SK-N-MC (cell line): ENCODE measurements around the gene IGLON5.

ENCODE experiments used
- DNase-seq: peaks from one replicate; pipeline ENCODE4 v3.0.0-alpha.2; 2011; ENCODE audit warnings: low read depth, low spot score
- H3K27ac ChIP-seq: fragments of 200-600 bp; sonication (generic); 2 replicates; pipeline ENCODE4 v1.5.1; 2016; ENCODE audit warnings: mixed run types
- H3K36me3 ChIP-seq: fragments of 200-600 bp; sonication (generic); 2 replicates; pipeline ENCODE4 v1.6.1; 2017; ENCODE audit warnings: antibody characterized with exemption, low read length, mixed read lengths; ENCODE audit not compliant: insufficient read depth
- H3K4me3 ChIP-seq: fragments of 200-600 bp; sonication (generic); 2 replicates; pipeline ENCODE4 v1.5.1; 2016
- H3K9ac ChIP-seq: fragments of 200-600 bp; sonication (generic); 2 replicates; pipeline ENCODE4 v1.8.0; 2017; ENCODE audit warnings: mixed run types, mixed read lengths; ENCODE audit not compliant: insufficient read length
- H3K9me3 ChIP-seq: fragments of 200-600 bp; sonication (generic); 2 replicates; pipeline ENCODE4 v1.6.1; 2017; ENCODE audit warnings: low read depth, mild to moderate bottlenecking, antibody characterized with exemption, low read length, moderate library complexity, mixed read lengths
- EZH2 ChIP-seq: fragments of 200-600 bp; sonication (generic); IDR thresholded peaks from one replicate; pipeline ENCODE4 v1.6.1; 2017; ENCODE audit warnings: antibody characterized with exemption
- FOXP2 ChIP-seq: optimal IDR thresholded peaks from 2 replicates; pipeline ENCODE3; 2011; ENCODE audit warnings: mild to moderate bottlenecking, moderate library complexity; ENCODE audit not compliant: insufficient read depth; ENCODE audit errors: extremely low read length, control extremely low read depth
- POLR2AphosphoS5 ChIP-seq: IDR thresholded peaks from 2 replicates; pipeline ENCODE4 v1.6.1; 2012; ENCODE audit warnings: mild to moderate bottlenecking, low read depth, low read length, borderline replicate concordance

The IGLON5 gene

GRCh38 chr19:51352783-51353360 is 41.4 kb downstream of the IGLON5 start:
- Histone ChIP-seq H3K36me3 (peaks cover 4% of the 10 kb centered on the region; the same call in 1 of the 2 replicates), H3K9ac (no peak overlapping the region), H3K4me3 (no peak overlapping the region), H3K27ac (no peak overlapping the region), H3K9me3 (no peaks in the 10 kb centered on the region)
- DNase-seq: no peak
- TF ChIP-seq FOXP2: no peak
- no peak for TF ChIP-seq POLR2AphosphoS5
- no peak for TF ChIP-seq EZH2

GRCh38 chr19:51354103-51354741 is 42.8 kb downstream of the IGLON5 start:
- no peak overlapping the region for H3K9ac ChIP-seq
- no peak for DNase-seq
- no peak overlapping the region for H3K27ac ChIP-seq
- no peak overlapping the region for H3K4me3 ChIP-seq
- H3K36me3 ChIP-seq: peaks cover 4% of the 10 kb centered on the region; the same call in 1 of the 2 replicates
- no peak for TF ChIP-seq EZH2
- TF ChIP-seq FOXP2: no peak
- TF ChIP-seq POLR2AphosphoS5: no peak
- H3K9me3 ChIP-seq: no peaks in the 10 kb centered on the region

GRCh38 chr19:51354742-51355148 is 43.3 kb downstream of the IGLON5 start:
- no peaks in the 10 kb centered on the region for H3K9me3 ChIP-seq
- H3K4me3 ChIP-seq: no peak overlapping the region
- H3K36me3 ChIP-seq: peaks cover 4% of the 10 kb centered on the region; the same call in 1 of the 2 replicates
- H3K27ac ChIP-seq: no peak overlapping the region
- DNase-seq: no peak
- no peak for TF ChIP-seq EZH2
- H3K9ac ChIP-seq: no peak overlapping the region

- H3K36me3 ChIP-seq: no peaks in the 10 kb centered on the region
- no peak for DNase-seq
- H3K4me3 ChIP-seq: no peak overlapping the region
- no peak for TF ChIP-seq FOXP2
- TF ChIP-seq POLR2AphosphoS5: no peak
- TF ChIP-seq EZH2: no peak
- H3K9me3 ChIP-seq: no peaks in the 10 kb centered on the region
- no peak overlapping the region for H3K9ac ChIP-seq
- no peak overlapping the region for H3K27ac ChIP-seq
Observed at GRCh38 chr19:51356159-51356801, 44.8 kb downstream of the IGLON5 start.

- no peak overlapping the region for H3K9ac ChIP-seq
Observed at GRCh38 chr19:51357952-51358351, 46.5 kb downstream of the IGLON5 start.

GRCh38 chr19:51359294-51359693 is 47.9 kb downstream of the IGLON5 start:
- H3K27ac ChIP-seq: no peak overlapping the region
- TF ChIP-seq POLR2AphosphoS5 (no peak), EZH2 (no peak)
- H3K9ac ChIP-seq: no peak overlapping the region

More at GRCh38 chr19:51357952-51358351, 46.5 kb downstream of the IGLON5 start:
- Histone ChIP-seq H3K36me3 (no peaks in the 10 kb centered on the region), H3K9me3 (no peaks in the 10 kb centered on the region), H3K4me3 (no peak overlapping the region), H3K27ac (no peak overlapping the region)
- TF ChIP-seq POLR2AphosphoS5 (no peak), FOXP2 (no peak), EZH2 (no peak)
- DNase-seq: no peak

GRCh38 chr19:51361239-51361638 is 49.8 kb downstream of the IGLON5 start:
- Histone ChIP-seq H3K4me3 (no peak overlapping the region), H3K36me3 (no peaks in the 10 kb centered on the region), H3K9ac (no peak overlapping the region), H3K9me3 (no peaks in the 10 kb centered on the region), H3K27ac (no peak overlapping the region)
- TF ChIP-seq POLR2AphosphoS5: no peak
- TF ChIP-seq EZH2: no peak
- TF ChIP-seq FOXP2: no peak
- no peak for DNase-seq

More at GRCh38 chr19:51359294-51359693, 47.9 kb downstream of the IGLON5 start:
- DNase-seq: no peak
- Histone ChIP-seq H3K9me3 (no peaks in the 10 kb centered on the region), H3K36me3 (no peaks in the 10 kb centered on the region), H3K4me3 (no peak overlapping the region)

- TF ChIP-seq EZH2: no peak
- no peak for TF ChIP-seq FOXP2
- TF ChIP-seq POLR2AphosphoS5: no peak
- Histone ChIP-seq H3K9ac (no peak overlapping the region), H3K9me3 (no peaks in the 10 kb centered on the region), H3K4me3 (no peak overlapping the region), H3K27ac (no peak overlapping the region), H3K36me3 (no peaks in the 10 kb centered on the region)
- no peak for DNase-seq
Observed at GRCh38 chr19:51364200-51365106, 53.0 kb downstream of the IGLON5 start.
